GM12891 (cell line): ENCODE data around the gene DAZAP1.
A peak's percentile ranks its signal among the peaks of the same experiment; 100 is the strongest.
"Not testable (repeated sequence)": the region's sequence is repeated elsewhere in the genome, so short reads cannot be mapped to it uniquely, and the experiment has no call there.

ENCODE experiments used
- DNase-seq: peaks from one replicate; pipeline ENCODE4 v3.0.0; 2011; ENCODE audit warnings: low spot score; ENCODE audit not compliant: insufficient read length
- FAIRE-seq: peaks from 2 replicates; lab custom pipeline; 2011; peaks lifted over from hg19 to GRCh38; lab: Jason Lieb, UNC
- PAX5 ChIP-seq: IDR thresholded peaks from 2 replicates; pipeline ENCODE4 v1.6.1; 2011; ENCODE audit warnings: low read length, moderate library complexity, mild to moderate bottlenecking; ENCODE audit not compliant: insufficient read depth, severe bottlenecking
- POLR2A ChIP-seq: IDR thresholded peaks from 2 replicates; pipeline ENCODE4 v1.6.1; 2011; ENCODE audit warnings: low read depth, low read length, control low read depth
- POLR2AphosphoS5 ChIP-seq: IDR thresholded peaks from 2 replicates; pipeline ENCODE4 v1.6.1; 2011; ENCODE audit warnings: low read depth, low read length, control low read depth
- POU2F2 ChIP-seq: IDR thresholded peaks from 2 replicates; pipeline ENCODE4 v1.6.1; 2011; ENCODE audit warnings: low read depth, mild to moderate bottlenecking, control low read depth, low read length, moderate library complexity
- SPI1 ChIP-seq: IDR thresholded peaks from 2 replicates; pipeline ENCODE4 v1.6.1; 2011; ENCODE audit warnings: low read depth, low read length, control low read depth
- TAF1 ChIP-seq: IDR thresholded peaks from 2 replicates; pipeline ENCODE4 v1.6.1; 2011; ENCODE audit warnings: low read depth, low read length, control low read depth

The DAZAP1 gene

DNA sequence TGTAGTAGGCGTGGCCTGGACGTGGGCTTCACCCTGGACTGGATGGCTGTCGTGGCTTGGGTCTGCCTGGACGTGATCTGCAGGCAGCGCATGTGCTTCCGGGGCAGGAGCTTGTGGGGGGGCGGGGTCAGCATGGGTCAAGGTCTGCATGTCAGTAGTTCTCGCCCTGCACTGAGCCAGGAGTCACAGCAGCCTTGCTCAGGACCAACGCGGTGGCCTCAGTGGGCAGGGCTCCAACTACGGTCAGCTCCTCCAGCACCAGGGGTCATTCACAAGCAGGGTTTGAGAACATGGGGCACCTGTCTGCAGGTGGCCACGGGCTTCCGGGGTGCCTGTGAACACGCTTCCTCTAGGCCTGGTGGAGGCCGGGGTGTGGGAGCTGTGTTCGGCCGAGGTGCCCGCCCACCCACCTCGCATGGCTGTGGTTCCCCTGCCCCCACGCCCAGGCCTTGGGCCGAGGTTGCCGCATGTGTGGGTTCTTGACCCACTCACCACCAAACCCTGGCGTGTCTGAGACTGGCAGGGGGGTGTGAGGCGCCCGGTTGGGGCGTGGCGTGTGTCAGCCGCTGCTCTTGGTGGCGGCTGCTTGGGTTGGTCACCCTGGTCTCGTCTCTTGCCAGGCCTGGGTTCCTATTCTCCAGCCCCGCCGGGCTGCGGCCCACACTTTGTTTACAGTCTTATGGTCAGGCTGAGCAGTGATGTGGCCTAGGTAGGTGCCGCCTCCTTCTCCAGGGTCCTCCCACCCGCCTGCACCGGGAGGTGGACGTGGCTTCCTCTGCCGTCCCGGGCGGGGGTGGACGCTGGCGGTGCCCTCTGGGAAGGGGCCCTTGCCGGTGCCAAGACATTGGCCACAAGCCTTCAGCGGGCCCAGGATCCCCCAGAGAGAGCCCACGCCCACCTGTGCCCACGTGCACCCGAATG lies 26.0 kb downstream of the DAZAP1 start:
- no peak for FAIRE-seq
- TF ChIP-seq PAX5 = no peak
- TF ChIP-seq POLR2AphosphoS5 = no peak
- DNase-seq = no peak

DNA sequence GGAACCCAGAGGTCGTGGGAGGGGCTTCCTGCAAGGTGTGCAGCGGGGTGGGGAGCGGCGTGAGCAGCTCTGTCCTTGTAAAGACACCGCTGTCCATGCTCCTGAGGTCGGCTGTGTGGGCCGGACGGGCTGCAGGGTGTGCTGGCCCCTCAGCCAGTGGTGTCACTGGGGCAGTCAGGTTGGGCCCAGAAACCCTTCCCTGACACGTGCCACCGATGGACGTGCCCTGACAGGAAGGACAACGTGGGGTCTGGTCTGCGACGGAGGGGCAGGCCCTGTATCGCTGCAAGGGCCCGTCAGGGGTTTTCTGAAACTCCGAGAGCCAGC lies 26.6 kb downstream of the DAZAP1 start:
- no peak for DNase-seq
- no peak for FAIRE-seq
- TF ChIP-seq POU2F2 (no peak), SPI1 (no peak), TAF1 (no peak), POLR2AphosphoS5 (no peak), POLR2A (no peak), PAX5 (no peak)

DNA sequence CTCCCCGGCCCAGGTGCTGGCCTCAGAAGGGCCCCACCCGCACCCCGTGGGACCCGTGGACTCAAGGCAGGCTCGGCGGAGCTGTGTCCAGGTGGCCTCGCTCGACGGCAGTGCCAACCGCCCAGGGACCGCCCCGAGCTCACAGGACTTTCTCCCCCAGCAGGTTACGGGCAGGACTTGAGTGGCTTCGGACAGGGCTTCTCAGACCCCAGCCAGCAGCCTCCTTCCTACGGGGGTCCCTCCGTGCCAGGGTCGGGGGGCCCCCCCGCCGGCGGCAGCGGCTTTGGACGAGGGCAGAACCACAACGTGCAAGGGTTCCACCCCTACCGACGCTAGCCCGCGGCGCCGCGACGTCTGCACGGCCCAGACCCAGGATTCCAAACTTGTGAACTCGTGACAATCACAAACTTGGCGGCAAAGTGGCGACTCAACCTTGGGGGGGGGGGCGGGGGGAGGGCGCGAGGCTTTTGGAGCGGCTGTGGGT lies 27.2 kb downstream of the DAZAP1 start:
- TF ChIP-seq TAF1 = no peak
- DNase-seq = no peak
- no peak for FAIRE-seq

DNA sequence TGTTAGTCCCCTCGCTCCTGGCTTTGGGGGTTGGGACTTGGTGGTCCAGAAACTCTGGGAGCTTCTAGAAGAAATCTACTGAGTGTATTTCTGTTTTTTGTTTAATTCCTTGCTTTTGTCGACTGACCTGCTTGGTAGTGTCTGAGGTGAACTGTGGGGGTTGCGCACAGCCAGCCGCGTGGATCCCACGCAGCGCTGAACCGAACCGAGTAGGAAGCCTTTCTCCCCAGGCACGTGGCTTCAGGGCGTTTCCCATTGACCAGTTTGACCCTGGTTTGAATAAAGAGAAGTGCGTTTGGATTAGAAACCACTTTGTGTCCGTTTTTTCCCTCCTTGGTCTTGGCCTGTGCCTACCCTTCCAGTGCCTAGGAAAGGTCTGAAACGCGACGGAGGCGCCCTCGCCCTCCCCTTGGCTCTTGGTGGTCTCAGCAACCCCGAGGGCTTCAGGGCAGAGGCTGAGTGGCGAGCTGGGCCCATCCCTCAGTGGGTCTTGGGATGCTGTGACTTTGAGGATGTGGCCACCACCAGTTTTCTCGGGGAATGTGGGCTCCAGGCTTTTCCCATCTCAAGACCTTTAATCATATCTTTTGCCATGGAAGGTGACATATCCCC lies 28.1 kb downstream of the DAZAP1 start:
- TF ChIP-seq POLR2A (no peak), POLR2AphosphoS5 (no peak), POU2F2 (no peak), SPI1 (no peak), TAF1 (no peak), PAX5 (no peak)
- no peak for DNase-seq
- no peak for FAIRE-seq

DNA sequence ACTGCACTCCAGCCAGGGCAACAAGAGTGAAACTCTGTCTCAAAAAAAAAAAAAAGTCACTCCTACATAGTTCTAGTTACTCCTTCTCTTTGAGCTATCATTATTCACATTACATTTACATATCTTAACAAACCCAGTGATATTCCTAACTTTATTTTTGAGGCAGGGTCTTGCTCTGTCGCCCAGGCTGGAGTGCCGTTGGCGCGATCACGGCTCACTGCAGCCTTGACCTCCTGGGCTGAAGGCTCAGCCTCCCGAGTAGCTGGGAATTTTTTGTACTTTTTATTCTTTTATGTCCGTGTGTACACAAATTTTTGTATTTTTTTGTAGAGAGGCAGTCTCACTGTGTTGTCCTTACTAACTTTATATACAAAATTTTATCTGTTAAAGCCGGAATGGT lies 30.2 kb downstream of the DAZAP1 start:
- DNase-seq (no peak), FAIRE-seq (no peak)
- TF ChIP-seq SPI1 = no peak
- TF ChIP-seq TAF1 = no peak
- no peak for TF ChIP-seq POLR2AphosphoS5
- no peak for TF ChIP-seq PAX5
- no peak for TF ChIP-seq POLR2A
- no peak for TF ChIP-seq POU2F2

DNA sequence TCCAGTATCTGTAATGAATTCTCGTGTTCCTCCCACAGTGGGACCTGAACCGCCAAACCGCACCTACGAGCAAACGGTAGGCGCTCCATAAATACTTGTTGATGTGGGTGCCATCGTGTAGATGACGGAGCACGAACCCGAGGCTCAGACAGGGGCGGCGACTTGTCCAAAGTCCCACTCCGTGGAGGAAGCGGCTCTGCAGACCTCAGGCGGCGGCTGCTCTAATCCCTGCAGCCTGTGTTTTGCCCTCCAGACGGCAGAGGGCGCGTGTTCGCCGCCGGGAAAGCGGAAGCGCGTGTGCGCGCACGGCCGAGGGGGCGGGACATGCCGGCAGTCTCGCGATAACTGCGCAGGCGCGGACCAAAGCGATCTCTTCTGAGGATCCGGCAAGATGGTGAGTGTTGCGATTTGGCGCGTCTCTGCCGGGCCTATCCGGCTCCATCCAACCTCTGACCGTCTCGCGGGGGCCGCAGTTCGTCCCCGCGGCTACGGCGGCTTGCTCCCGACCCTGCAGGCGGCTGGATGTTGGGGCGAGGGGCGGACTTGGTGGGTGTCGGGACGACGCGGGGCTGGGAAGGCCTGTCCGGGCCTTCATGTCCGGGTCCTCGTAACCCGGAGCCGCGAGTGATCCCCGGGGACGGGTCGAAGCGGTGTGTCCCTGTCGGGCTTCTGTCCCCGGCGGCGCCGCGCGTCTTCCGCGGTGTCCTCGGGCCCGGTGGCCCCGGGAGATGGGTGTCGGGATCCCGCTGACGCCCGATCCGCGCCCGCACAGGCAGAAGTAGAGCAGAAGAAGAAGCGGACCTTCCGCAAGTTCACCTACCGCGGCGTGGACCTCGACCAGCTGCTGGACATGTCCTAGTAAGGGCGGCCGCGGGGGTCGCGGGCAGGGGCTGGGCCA lies 30.9 kb downstream of the DAZAP1 start, which contains the start of gene RPS15:
RPS15 (plus strand) TSS at position 362 of the 898 bp plus-strand sequence; CDS start at position 392, 30 bp downstream.
- DNase-seq (peak; percentile 96), FAIRE-seq (peak; percentile 99)
- TF ChIP-seq POU2F2 = peak; percentile 91
- peak; percentile 100 for TF ChIP-seq TAF1
- peak; percentile 89 for TF ChIP-seq SPI1
- TF ChIP-seq POLR2AphosphoS5 = peak; percentile 99
- peak; percentile 37 for TF ChIP-seq PAX5
- TF ChIP-seq POLR2A = peak; percentile 99

GRCh38 chr19:1438933-1439354 lies 31.6 kb downstream of the DAZAP1 start:
- DNase-seq = no peak
- TF ChIP-seq PAX5 (no peak), SPI1 (no peak), POU2F2 (no peak), TAF1 (no peak), POLR2A (no peak), POLR2AphosphoS5 (no peak)
- FAIRE-seq = no peak

- FAIRE-seq, DNase-seq: not testable (repeated sequence)
Observed at GRCh38 chr19:1439525-1440417, 32.4 kb downstream of the DAZAP1 start.

- FAIRE-seq (no peak), DNase-seq (no peak)
- TF ChIP-seq POLR2AphosphoS5 (no peak), POU2F2 (no peak), POLR2A (no peak), SPI1 (no peak), PAX5 (no peak), TAF1 (no peak)
Observed at GRCh38 chr19:1440418-1440801, 33.0 kb downstream of the DAZAP1 start.
